K562 (cell line): ENCODE results near the gene CNGB1.
"Not testable (repeated sequence)": the region's sequence is repeated elsewhere in the genome, so short reads cannot be mapped to it uniquely, and the experiment has no call there.

ENCODE experiments used
- MECOM ChIP-seq: fragments of 250-450 bp; sonication (Bioruptor Pico); IDR thresholded peaks from 2 replicates; pipeline ENCODE4 v1.8.0; 2022; ENCODE audit warnings: inconsistent platforms
- MEF2A ChIP-seq: IDR thresholded peaks from 2 replicates; pipeline ENCODE4 v1.6.1; 2011; ENCODE audit warnings: low read depth, mild to moderate bottlenecking, low read length, moderate library complexity; ENCODE audit not compliant: control insufficient read depth
- NCOA4 ChIP-seq: fragments of 450-650 bp; IDR thresholded peaks from 2 replicates; pipeline ENCODE4 v1.6.1; 2018; ENCODE audit warnings: mild to moderate bottlenecking; ENCODE audit not compliant: partially characterized antibody
- NR4A1 ChIP-seq, 2 experiments: fragments of 250-450 bp in 1 of 2; fragments of 450-650 bp in 1 of 2; sonication (Bioruptor Pico) in 1 of 2; IDR thresholded peaks; 2 replicates each; pipeline versions ENCODE4 v1.4.0 to v1.6.1; 2016 to 2020; ENCODE audit warnings: mild to moderate bottlenecking in 2 of 2, missing compliant biosample characterization in 1 of 2, missing genetic modification characterization in 1 of 2, moderate library complexity in 1 of 2
- RBM39 ChIP-seq: fragments of 200-400 bp; formaldehyde crosslinking; optimal IDR thresholded peaks from 2 replicates; pipeline ENCODE3; 2018; ENCODE audit warnings: low read depth, low read length
- SREBF1 ChIP-seq: fragments of 150-350 bp; IDR thresholded peaks from 2 replicates; pipeline ENCODE4 v1.6.1; 2014; ENCODE audit warnings: antibody characterized with exemption, low read depth, low read length, borderline replicate concordance
- ZNF253 ChIP-seq: fragments of 250-450 bp; sonication (Bioruptor Pico); conservative IDR thresholded peaks from 2 replicates; pipeline ENCODE4 v1.6.1; 2021; ENCODE audit warnings: mild to moderate bottlenecking
- ZSCAN29 ChIP-seq: fragments of 450-650 bp; IDR thresholded peaks from 2 replicates; pipeline ENCODE4 v1.6.1; 2017
- TF ChIP-seq, protein P1 (sequence below), 3 experiments: IDR thresholded peaks in 2 of 3; conservative IDR thresholded peaks in 1 of 3; 2 replicates each; pipeline ENCODE4 v1.5.1; 2011 to 2012; ENCODE audit warnings: low read length in 3 of 3, mild to moderate bottlenecking in 3 of 3, control low read depth in 2 of 3, improper control_type of control experiment in 1 of 3, inconsistent platforms in 1 of 3, low read depth in 1 of 3, mixed read lengths in 1 of 3, moderate library complexity in 1 of 3; ENCODE audit not compliant: insufficient read depth in 2 of 3
- TF ChIP-seq, protein P2 (sequence below): fragments of 250-450 bp; sonication (Bioruptor Pico); IDR thresholded peaks from 2 replicates; pipeline ENCODE4 v1.5.0; 2020; ENCODE audit warnings: mild to moderate bottlenecking, borderline replicate concordance

DNA sequence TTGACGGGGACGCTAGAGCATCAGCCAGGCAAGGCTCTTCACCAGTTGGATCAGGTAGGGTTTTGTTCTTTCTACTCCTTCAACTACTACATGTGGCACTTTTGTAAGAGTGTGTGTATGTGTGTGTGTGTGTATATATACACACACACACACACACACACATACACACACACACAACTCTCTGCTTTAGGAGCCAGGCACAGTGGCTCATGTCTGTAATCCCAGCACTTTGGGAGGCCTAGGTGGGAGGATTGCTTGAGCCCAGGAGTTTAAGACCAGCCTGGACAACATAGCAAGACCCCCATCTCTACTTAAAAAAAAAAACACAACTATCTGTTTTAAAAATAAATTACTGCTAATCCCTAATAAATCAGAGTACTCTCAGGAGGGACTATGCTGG is 53.4 kb downstream of the CNGB1 start:
- TF ChIP-seq, protein P1, sequence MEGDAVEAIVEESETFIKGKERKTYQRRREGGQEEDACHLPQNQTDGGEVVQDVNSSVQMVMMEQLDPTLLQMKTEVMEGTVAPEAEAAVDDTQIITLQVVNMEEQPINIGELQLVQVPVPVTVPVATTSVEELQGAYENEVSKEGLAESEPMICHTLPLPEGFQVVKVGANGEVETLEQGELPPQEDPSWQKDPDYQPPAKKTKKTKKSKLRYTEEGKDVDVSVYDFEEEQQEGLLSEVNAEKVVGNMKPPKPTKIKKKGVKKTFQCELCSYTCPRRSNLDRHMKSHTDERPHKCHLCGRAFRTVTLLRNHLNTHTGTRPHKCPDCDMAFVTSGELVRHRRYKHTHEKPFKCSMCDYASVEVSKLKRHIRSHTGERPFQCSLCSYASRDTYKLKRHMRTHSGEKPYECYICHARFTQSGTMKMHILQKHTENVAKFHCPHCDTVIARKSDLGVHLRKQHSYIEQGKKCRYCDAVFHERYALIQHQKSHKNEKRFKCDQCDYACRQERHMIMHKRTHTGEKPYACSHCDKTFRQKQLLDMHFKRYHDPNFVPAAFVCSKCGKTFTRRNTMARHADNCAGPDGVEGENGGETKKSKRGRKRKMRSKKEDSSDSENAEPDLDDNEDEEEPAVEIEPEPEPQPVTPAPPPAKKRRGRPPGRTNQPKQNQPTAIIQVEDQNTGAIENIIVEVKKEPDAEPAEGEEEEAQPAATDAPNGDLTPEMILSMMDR (IDR thresholded peaks at IDR 0.05 in 2 of 3, conservative IDR thresholded peaks at IDR 0.05 in 1 of 3; ENCODE audit: insufficient read depth in 2 of 3, low read depth in 1 of 3, low read length in 3 of 3), result not testable (repeated sequence)
- TF ChIP-seq MEF2A; ZSCAN29; NR4A1 (CRISPR knock-in tag; IDR thresholded peaks at IDR 0.05); NR4A1 (tag; IDR thresholded peaks at IDR 0.05); ZNF253 (CRISPR knock-in tag); NCOA4; MECOM; SREBF1; RBM39: not testable (repeated sequence)
- TF ChIP-seq, protein P2, sequence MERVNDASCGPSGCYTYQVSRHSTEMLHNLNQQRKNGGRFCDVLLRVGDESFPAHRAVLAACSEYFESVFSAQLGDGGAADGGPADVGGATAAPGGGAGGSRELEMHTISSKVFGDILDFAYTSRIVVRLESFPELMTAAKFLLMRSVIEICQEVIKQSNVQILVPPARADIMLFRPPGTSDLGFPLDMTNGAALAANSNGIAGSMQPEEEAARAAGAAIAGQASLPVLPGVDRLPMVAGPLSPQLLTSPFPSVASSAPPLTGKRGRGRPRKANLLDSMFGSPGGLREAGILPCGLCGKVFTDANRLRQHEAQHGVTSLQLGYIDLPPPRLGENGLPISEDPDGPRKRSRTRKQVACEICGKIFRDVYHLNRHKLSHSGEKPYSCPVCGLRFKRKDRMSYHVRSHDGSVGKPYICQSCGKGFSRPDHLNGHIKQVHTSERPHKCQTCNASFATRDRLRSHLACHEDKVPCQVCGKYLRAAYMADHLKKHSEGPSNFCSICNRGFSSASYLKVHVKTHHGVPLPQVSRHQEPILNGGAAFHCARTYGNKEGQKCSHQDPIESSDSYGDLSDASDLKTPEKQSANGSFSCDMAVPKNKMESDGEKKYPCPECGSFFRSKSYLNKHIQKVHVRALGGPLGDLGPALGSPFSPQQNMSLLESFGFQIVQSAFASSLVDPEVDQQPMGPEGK, result not testable (repeated sequence)
